GM18861 (cell line): ENCODE measurements around the gene TNPO3.

Experiments
- ATAC-seq: cut with Tn5 transposase; IDR thresholded peaks from one replicate; pipeline ENCODE4 v1.9.1; 2021; ENCODE audit not compliant: unreplicated experiment

Gene TNPO3

DNA sequence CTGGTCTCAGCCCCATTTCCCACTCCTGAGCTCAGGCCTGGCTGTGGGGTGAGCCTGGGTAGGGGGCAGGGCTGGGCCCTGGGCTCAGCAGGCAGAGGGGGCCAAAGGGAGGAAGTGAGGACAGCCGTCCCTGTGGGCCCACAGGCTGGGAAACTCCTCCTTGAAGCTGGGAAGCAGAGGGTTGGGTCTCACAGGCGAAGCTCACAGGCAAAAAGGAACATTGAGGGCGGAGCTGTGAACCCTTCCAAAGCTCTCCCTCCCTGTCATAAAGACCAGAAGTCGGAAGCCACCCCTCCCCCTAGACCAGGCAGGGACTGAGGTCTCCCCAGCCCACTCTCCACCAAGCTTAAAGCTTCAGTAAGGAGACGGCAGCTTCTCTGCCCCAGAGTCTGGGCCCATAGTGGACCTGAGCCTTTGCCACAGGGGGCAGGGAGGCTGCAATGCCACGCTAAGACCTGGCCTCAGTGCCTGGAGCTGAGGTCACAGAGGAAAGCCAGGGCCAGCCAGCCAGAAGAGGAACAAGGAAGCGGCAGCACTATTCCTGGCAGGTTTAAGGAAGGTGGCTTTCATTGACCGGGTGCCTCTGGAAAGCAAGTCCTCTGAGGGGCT is 143.4 kb downstream of the TNPO3 start:
- ATAC-seq: no peak

GRCh38 chr7:128910569-128910945 is 144.4 kb downstream of the TNPO3 start, which contains the start of gene KCP:
KCP (minus strand) TSS chr7:128910709; CDS start chr7:128910676, 33 bp downstream.
- no peak for ATAC-seq

GRCh38 chr7:128909625-128910568 is 145.0 kb downstream of the TNPO3 start:
- no peak for ATAC-seq

GRCh38 chr7:128908750-128909624 is 145.9 kb downstream of the TNPO3 start:
- no peak for ATAC-seq

DNA sequence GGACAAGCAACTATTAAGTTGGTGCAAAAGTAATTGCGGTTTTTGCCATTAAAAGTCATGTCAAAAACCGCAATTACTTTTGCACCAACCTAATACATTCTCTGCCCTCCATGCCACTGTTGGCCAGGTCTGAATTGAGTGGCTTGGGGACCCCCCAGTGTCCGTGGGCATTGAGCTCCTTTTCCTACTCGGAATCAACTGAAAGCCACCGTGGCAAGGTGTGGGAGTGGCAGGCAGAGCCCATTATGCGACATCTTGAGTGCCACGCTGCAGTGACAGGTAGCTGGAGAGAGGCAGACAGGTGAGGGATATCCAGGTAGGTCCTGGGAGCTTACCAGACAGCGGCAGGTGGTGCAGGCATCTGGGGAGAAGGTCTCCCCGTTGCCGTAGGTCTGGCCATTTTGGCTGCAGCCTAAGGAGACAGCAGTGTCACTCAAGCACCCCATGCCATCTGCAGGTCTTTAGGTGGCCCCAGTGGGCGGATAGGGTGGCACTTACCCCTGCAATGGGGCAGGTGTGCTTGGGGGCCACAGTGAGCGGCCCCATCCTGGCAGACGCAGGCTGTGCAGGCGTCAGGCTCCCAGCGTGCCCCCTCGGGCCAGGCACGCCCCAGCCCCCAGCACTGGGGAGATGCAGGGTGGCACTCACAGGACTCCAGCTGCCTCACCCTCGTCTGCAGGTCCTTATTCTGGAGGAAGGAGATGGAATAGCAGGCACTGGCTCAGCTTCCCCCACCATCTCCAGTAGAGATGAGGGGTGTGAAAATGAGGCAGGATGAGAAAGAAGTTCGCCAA is 147.9 kb downstream of the TNPO3 start:
- no peak for ATAC-seq

- ATAC-seq: no peak
Observed at GRCh38 chr7:128906001-128906765, 148.7 kb downstream of the TNPO3 start.

DNA sequence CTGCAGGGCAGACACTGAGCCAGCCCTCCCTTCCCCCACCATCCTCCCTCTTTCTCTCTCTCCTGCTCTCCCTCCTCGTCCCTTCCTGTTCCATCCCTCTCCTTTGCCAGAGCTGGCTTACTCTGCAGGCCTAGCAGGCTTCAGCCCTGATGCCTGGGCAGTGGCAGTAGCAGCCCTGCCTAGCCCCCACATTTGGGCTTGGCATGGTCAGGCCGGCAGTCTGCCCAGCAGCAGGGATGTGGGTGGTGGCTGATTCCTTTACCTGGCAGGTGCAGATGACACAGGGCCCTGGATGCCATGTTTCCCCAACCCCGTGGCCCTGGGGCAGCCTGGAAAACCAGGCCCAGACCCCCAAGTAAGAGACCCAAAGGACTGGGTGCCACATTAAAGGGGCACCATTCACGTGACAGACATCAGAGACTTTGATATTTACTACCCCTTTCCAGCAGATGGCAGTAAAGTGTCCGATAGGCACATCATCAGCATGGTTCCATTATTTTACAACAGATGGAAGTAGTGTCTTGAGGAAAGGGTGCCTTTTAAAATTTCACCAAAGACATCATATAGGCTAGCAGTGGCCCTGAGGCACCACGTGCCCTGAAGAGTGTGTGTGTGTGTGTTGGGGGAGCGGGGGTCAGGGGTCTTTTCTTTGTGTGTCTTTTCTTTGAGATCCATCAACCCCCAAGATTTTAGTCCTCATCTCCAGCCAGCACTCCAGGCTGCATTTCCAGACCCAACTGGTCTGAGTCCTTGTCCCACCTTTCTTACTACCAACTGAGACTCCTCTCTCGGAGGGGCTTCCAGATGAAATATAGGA is 150.3 kb downstream of the TNPO3 start:
- ATAC-seq: no peak
